Fibroblast of skin of right biceps (primary cell): ENCODE results near the gene GTPBP1.

ENCODE experiments used
- DNase-seq: peaks from one replicate; pipeline ENCODE4 v3.0.0-alpha.2; 2013

The GTPBP1 gene

DNA sequence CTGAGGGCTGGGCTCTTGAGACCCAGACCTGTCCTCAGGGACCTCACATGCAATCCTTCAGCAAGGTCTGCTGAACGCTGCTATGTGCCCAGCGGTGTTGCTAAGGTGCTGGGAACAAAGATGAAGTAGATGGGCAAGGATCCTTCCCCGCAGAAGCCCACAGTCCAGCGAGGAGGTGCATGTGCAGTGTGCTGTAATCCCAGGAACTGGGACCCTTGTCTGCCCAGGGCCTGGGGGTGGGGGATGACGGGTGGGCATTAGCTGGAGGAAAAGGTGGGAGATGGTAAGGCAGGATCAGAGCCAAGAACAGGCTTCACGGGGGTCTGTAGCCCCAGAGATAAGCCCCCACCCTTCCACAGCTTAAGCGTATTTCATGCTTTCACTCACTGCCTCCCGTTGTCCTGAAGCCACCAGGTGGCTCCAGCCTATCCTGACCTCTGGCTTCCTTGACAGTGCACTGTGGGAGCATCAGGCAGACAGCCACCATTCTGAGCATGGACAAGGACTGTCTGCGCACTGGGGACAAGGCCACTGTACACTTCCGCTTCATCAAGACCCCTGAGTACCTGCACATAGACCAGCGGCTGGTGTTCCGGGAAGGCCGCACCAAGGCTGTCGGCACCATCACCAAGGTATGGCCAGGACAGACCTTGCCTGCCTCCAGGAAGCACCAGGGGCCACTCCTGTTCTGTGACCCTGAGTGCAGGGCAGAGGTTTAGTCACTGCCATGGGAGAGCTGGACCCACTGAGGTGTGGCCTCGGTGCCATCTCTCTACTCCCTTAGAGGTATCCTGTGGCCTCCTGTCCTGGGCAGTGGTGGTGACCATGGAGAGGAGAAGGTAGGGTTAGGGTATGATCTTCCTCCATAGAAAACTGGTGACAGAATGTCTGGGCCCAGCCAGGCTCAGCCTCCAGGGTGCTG is 22.0 kb downstream of the GTPBP1 start:
- no peak for DNase-seq

GRCh38 chr22:38728871-38729796 is 23.4 kb downstream of the GTPBP1 start:
- no peak for DNase-seq

- no peak for DNase-seq
Measured at GRCh38 chr22:38729946-38730345, 24.2 kb downstream of the GTPBP1 start.

- no peak for DNase-seq
Measured at GRCh38 chr22:38730411-38730871, 24.7 kb downstream of the GTPBP1 start.

GRCh38 chr22:38731703-38732161 is 26.0 kb downstream of the GTPBP1 start:
- no peak for DNase-seq

GRCh38 chr22:38732251-38732815 is 26.6 kb downstream of the GTPBP1 start:
- no peak for DNase-seq

- peak; percentile 19 for DNase-seq
Measured at GRCh38 chr22:38733329-38733723, 27.6 kb downstream of the GTPBP1 start.

- DNase-seq = no peak
Measured at GRCh38 chr22:38733724-38734381, 28.1 kb downstream of the GTPBP1 start.

DNA sequence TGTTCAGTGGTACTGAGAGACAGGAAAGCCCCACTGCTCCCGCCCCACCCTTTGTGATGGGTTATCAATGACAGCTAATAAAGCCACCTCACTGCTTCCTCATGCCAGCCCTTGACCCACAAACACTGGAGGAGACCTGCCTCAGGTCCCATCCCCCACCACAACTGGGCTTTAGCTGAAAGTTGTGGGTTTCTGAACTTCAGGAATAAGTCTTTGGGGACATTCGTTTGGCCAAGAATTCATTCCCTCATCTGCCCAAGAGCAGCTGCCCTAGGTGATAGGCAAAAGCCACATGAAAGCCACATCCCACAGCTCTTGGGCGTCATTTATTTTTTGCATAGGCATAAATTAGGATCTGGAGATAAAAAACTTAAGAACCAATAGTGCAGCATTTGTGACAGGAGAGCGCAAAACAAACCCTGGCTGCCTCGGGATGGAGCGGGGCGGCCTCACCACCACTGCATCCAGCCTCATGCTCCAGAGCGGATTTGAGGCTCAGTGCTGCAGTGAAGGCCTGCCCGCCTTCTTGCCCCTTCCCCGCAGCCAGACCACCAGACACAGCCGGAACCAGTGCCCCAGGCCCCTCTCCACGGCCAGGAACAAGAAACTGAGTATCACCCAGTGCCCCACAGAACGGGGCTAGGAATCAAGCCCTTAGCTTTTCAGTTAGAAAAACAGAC is 28.8 kb downstream of the GTPBP1 start:
- no peak for DNase-seq

DNA sequence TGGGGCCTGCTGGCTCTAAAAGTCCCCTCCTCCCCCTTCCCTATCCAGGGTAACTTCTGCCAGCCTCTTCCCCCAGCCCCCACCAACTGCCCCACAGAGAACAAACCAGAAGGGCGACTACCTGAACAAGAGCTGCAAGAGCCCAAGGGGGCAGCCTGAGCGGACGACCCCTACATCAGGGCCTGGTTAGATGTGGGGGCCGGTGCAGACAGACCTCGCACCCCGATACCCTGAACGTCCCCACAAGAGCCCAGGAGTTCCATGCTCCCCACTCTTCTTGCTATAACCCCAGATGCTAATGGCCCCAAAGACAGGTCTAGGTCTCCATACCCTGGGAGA is 29.4 kb downstream of the GTPBP1 start:
- DNase-seq = no peak

GRCh38 chr22:38735465-38736256 is 29.9 kb downstream of the GTPBP1 start:
- no peak for DNase-seq

- DNase-seq = no peak
Measured at GRCh38 chr22:38736257-38736570, 30.5 kb downstream of the GTPBP1 start.

DNA sequence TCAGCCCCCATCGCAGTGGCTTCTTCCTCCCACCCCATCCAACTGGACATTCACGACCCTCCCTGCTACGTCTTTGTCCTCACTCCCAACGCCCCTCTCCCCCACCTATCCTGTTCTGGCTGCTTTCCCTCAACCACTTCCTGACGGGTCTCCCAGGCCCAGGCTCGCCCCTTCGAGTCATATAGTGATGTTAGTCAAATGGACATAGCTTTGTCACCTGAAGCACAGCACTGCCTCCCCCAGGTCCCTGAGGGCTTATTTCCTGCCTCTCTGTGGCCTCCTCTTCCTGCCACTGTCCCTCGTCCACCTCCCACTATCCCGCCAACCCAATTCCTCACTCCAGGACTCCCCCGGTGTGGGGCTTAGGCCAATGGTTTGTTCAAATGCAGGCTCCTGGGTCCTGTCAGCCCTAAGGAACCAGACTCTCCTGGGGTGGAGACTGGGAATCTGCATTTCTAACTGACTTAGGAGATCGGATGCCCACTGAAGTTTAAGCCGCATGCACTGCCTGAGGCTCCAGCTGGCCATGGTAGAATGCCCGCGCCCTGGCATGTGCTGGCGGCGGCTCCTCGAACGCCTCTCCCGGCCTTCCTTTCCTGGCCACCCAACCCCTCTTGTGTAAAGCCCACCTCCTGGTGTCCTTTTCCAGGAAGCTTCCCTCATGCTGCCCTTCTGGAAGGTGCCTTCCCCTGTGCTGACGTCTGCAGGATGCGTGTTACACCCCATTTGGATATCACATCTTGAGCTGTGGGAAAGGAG is 31.7 kb downstream of the GTPBP1 start:
- DNase-seq = peak; percentile 48

GRCh38 chr22:38738475-38739070 is 32.8 kb downstream of the GTPBP1 start:
- DNase-seq = no peak

DNA sequence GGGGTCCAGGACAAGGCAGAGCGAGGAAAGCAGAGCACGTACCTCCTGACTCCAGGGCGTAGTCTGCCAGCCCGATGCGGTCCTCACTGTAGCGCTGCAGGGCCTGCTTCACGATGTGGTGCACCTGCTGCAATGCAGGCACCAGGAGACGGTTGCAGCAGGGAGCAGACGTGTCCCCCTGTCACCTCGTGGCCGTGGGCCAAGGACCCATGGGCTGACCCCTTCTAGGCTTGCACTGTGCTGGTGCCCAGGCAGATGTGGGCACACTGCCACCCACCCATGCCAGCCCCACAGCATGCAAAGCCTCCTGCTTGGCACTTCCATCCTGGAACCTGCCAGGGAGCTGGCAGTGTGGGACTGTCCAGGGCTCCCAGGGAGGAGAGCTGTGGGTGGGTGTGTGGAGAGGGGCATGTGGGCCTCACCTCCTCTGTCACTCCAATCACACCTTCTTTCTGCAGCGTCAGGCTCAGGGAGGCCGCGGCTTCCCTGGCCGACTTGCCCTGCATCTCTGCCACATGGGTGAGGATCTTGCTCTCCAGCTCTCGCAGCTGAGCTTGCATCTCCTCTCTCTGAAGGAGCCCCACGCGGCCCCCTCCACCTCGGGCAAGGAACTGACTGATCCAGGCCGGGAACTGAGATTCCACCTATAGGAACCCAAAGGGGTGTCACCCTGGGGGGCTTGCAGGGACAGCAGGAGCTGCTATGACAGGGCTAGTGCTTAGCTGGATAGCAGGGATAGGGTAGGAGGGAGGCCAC is 33.7 kb downstream of the GTPBP1 start:
- DNase-seq = no peak

GRCh38 chr22:38740116-38740723 is 34.5 kb downstream of the GTPBP1 start:
- DNase-seq = no peak

DNA sequence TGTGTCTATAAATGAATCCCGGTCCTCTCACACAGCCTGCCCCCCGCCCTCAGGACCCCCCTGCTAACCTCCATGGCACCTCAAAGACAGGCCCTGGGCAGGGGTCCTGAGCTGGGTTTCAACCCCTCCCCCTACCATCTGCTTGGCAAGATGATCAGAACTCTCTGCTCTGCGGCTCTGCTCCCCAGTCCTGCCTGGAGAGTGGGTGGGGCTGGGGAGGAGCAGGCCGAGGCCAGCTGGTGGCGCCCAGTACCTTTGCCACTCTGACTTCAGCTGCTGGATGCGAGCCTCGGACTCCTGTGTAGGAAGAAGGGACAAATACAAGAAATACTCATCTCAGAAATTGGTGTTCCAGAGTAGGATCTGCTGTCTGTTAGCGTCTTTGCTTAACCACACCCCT is 35.0 kb downstream of the GTPBP1 start:
- no peak for DNase-seq

DNA sequence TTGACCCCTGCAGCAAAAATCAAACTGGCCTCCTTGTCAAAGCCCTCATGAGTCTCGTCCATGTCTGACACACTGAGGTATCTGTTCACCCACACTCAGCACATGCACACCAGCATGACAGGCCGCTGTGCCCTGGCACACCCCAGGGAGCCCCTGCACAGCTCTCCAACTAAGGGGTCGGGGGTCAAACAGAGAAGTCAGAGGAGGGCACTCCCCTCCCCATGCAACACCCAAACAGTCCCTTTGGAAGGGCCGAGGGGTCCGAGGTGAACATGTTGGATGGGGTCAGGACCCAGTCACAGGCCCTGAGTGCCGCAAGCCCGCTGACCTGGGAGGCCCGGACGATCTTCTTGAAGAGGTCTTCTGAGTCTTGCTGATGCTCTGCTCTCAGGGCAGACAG is 35.4 kb downstream of the GTPBP1 start:
- DNase-seq = no peak

DNA sequence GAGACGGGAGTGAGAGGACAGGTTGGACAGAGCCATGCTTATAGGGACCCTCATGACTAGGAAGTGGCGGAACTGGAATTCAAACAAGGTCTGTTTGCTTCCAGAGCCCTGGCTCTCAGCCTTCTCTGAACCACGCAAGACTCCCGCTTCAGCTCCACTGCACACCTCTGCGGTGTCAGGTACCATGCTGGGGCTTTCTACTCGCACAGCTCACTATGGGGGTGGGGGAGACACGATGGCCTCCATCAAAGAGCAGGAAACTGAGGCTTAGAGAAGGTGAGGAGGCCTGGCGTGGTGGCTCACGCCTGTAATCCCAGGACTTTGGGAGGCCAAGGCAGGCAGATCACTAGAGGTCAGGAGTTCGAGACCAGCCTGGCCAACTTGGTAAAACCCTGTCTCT is 35.8 kb downstream of the GTPBP1 start:
- no peak for DNase-seq
